Lung (tissue), 12 donors: ENCODE measurements around the gene ADAMTS17. TPM values are rescaled to one million over a fixed set of nuclear protein-coding genes. Genes with fewer than 3 reads are reported as not detected.

ENCODE experiments used
- ATAC-seq: fragments of 200-7000 bp; cut with Tn5 transposase; one replicate; pipeline ENCODE4 v1.9.1; 2020; ENCODE audit warnings: moderate number of reproducible peaks; ENCODE audit not compliant: insufficient read depth, low FRiP score
- DNase-seq, 3 donors: peaks; one replicate each; pipeline ENCODE4 v3.0.0-alpha.2; 2013 to 2017
- H3K27ac ChIP-seq, 2 donors: one replicate each; pipeline ENCODE4 v1.5.1; 2013; ENCODE audit warnings: mild to moderate bottlenecking in 2 of 2, moderate library complexity in 2 of 2, control low read depth in 1 of 2, inconsistent platforms in 1 of 2, low read depth in 1 of 2, low read length in 1 of 2
- H3K27me3 ChIP-seq, 3 donors: one replicate each; pipeline ENCODE4 v1.5.1; 2013; ENCODE audit warnings: low read length in 2 of 3; ENCODE audit not compliant: control insufficient read depth in 3 of 3, insufficient read depth in 3 of 3
- H3K36me3 ChIP-seq, 4 donors: one replicate each; pipeline ENCODE4 v1.5.1; 2013; ENCODE audit warnings: low read length in 4 of 4, mild to moderate bottlenecking in 1 of 4, moderate library complexity in 1 of 4; ENCODE audit not compliant: control insufficient read depth in 4 of 4, insufficient read depth in 4 of 4
- H3K4me1 ChIP-seq, 5 donors: one replicate each; pipeline ENCODE4 v1.5.1; 2013; ENCODE audit warnings: low read length in 5 of 5, mild to moderate bottlenecking in 2 of 5, moderate library complexity in 1 of 5; ENCODE audit not compliant: control insufficient read depth in 5 of 5, insufficient read depth in 5 of 5
- H3K4me3 ChIP-seq: one replicate; pipeline ENCODE4 v1.5.1; 2013; ENCODE audit warnings: mild to moderate bottlenecking, control low read depth, moderate library complexity
- H3K9ac ChIP-seq, 2 donors: one replicate each; pipeline ENCODE4 v1.5.1; 2013; ENCODE audit warnings: low read length in 2 of 2, control low read depth in 1 of 2; ENCODE audit not compliant: insufficient read depth in 1 of 2
- H3K9me3 ChIP-seq, 4 donors: one replicate each; pipeline ENCODE4 v1.5.1; 2013; ENCODE audit warnings: low read length in 3 of 4, mild to moderate bottlenecking in 1 of 4, moderate library complexity in 1 of 4; ENCODE audit not compliant: control insufficient read depth in 4 of 4, insufficient read depth in 3 of 4
- WGBS, 2 donors: extraction: QIAGEN DNeasy Blood & Tissue Kit; methylation state at CpG; one replicate each; pipeline ENCODE4 v1.1.7; 2013; 5-methylcytosine and 5-hydroxymethylcytosine counted together
- polyA plus RNA-seq, 2 donors: library from polyadenylated mRNA; stranded (reverse); fragments of 200-250 nt; gene quantifications; one replicate each; pipeline ENCODE4 v1.2.1, GENCODE V29; 2013
- total RNA-seq, 2 donors: library from RNA; depleted of rRNA in 1 of 2; stranded (reverse); fragments of >200 nt in 1 of 2; gene quantifications; one replicate each; pipeline ENCODE4 v1.2.1, GENCODE V29; 2014 to 2021
- TF ChIP-seq, protein P1 (sequence below): IDR thresholded peaks from 2 replicates; pipeline ENCODE4 v1.5.1; 2012; ENCODE audit warnings: mild to moderate bottlenecking; ENCODE audit errors: control extremely low read depth, extremely low read depth
- donor health status: control.
- donor health status: control.
- donor health status: Bipolar disorder and iron deficiency.
- donor health status: healthy.
- donor health status: DM: yes; HTN: yes; CAD: no.

The ADAMTS17 gene
- total and polyA plus RNA-seq, 4 donors, result 0.47 to 6.6 (median 2.2) TPM

- Histone ChIP-seq H3K27me3 (peaks cover 7 to 31% (median 22%) of the 10 kb centered on the region in 3 donors), H3K27ac (no peak overlapping the region), H3K9me3 (peaks cover 0 to 4% (median 2%) of the 10 kb centered on the region in 4 donors), H3K9ac (no peak overlapping the region), H3K4me1 (peaks cover 0 to 8% (median 0%) of the 10 kb centered on the region in 5 donors), H3K36me3 (no peaks in the 10 kb centered on the region), H3K4me3 (no peak overlapping the region)
- TF ChIP-seq, protein P1, sequence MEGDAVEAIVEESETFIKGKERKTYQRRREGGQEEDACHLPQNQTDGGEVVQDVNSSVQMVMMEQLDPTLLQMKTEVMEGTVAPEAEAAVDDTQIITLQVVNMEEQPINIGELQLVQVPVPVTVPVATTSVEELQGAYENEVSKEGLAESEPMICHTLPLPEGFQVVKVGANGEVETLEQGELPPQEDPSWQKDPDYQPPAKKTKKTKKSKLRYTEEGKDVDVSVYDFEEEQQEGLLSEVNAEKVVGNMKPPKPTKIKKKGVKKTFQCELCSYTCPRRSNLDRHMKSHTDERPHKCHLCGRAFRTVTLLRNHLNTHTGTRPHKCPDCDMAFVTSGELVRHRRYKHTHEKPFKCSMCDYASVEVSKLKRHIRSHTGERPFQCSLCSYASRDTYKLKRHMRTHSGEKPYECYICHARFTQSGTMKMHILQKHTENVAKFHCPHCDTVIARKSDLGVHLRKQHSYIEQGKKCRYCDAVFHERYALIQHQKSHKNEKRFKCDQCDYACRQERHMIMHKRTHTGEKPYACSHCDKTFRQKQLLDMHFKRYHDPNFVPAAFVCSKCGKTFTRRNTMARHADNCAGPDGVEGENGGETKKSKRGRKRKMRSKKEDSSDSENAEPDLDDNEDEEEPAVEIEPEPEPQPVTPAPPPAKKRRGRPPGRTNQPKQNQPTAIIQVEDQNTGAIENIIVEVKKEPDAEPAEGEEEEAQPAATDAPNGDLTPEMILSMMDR, result no peak
- no peak for ATAC-seq
- peak in 2 of 3 donors; percentile 26 to 40 for DNase-seq
- WGBS, 2 donors, result 17% methylated on average over 9 of the region's 9 CpGs
Measured at GRCh38 chr15:100372739-100373119, 31.0 kb upstream of the ADAMTS17 start.

- TF ChIP-seq, protein P1, result no peak
- H3K4me3 ChIP-seq, result no peak overlapping the region
- peaks cover 0 to 2% (median 0%) of the 10 kb centered on the region in 3 donors for H3K27me3 ChIP-seq
- no peak for ATAC-seq
- H3K4me1 ChIP-seq, result peaks cover 0 to 5% (median 3%) of the 10 kb centered on the region in 5 donors
- no peaks in the 10 kb centered on the region for H3K36me3 ChIP-seq
- peaks cover 0 to 7% (median 0%) of the 10 kb centered on the region in 4 donors for H3K9me3 ChIP-seq
- WGBS, 2 donors, result 71 to 74% methylated on average over 2 of the region's 2 CpGs
- H3K27ac ChIP-seq, result no peak overlapping the region
- no peak overlapping the region for H3K9ac ChIP-seq
- no peak for DNase-seq
Measured at GRCh38 chr15:100355342-100355741, 13.6 kb upstream of the ADAMTS17 start.

DNA sequence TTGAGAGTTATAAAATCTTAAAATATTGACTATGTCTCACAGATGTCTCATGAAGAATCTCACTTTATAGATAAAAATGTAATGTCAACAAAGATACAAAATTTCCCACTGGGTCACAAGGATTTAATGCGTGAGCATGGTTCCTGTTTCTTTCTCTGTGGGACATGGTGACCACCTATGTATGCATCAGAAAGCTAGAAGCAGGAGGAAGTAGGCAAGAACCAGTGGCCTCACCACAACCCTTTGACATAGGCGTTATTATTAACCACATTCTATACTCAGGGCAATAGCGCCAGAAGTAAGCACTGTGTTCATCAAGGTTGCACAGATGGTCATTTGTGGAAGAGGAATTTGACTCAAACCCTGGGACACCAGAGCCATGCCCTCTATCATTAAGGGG is 11.7 kb upstream of the ADAMTS17 start:
- WGBS, 2 donors, result 43 to 64% methylated on average over 3 of the region's 3 CpGs
- H3K9me3 ChIP-seq, result no peaks in the 10 kb centered on the region
- H3K9ac ChIP-seq, result no peak overlapping the region
- no peak for ATAC-seq
- H3K27ac ChIP-seq, result no peak overlapping the region
- H3K27me3 ChIP-seq, result peaks cover 0 to 2% (median 0%) of the 10 kb centered on the region in 3 donors
- no peak for DNase-seq
- TF ChIP-seq, protein P1, result no peak
- H3K4me1 ChIP-seq, result peaks cover 0 to 19% (median 5%) of the 10 kb centered on the region in 5 donors
- H3K4me3 ChIP-seq, result no peak overlapping the region
- H3K36me3 ChIP-seq, result no peaks in the 10 kb centered on the region
